Measurements from ENCODE around the gene TBC1D1. TPM values are rescaled to one million over a fixed set of nuclear protein-coding genes. Genes with fewer than 3 reads are reported as not detected.

Gene TBC1D1
- total and polyA plus RNA-seq, 2 donors (not counting 1 experiment from before 2014, with no cell fraction given), result 39.7 to 90.0 TPM

GRCh38 chr4:38034986-38035882 is 144.3 kb downstream of the TBC1D1 start:
- H3K4me1 ChIP-seq (ENCODE audit: control insufficient read depth, extremely low read depth, insufficient read depth, low read length), result no peaks in the 10 kb centered on the region
- no peaks in the 10 kb centered on the region for H3K79me2 ChIP-seq (ENCODE audit: control insufficient read depth, insufficient read depth, low read length)
- no peak overlapping the region for H2AFZ ChIP-seq (ENCODE audit: low read length)
- no peaks in the 10 kb centered on the region for H3K36me3 ChIP-seq (ENCODE audit: control insufficient read depth, insufficient read depth, low read length)
- no peak overlapping the region for H3K27ac ChIP-seq (ENCODE audit: insufficient read depth, low read length)
- TF ChIP-seq EZH2 (IDR thresholded peaks at IDR 0.05; ENCODE audit: low read length, missing control alignments) (no peak), CTCF (conservative IDR thresholded peaks at IDR 0.05 in 1 of 2, IDR thresholded peaks at IDR 0.05 in 1 of 2; ENCODE audit: low read depth in 1 of 2, low read length in 2 of 2) (peak; percentile 57 to 63)
- H3K4me3 ChIP-seq (replicated peaks in 1 of 4; ENCODE audit: control extremely low read depth in 1 of 4, insufficient read depth in 1 of 4, low read depth in 3 of 4, low read length in 4 of 4), result no peak overlapping the region
- no peaks in the 10 kb centered on the region for H3K27me3 ChIP-seq (ENCODE audit: control insufficient read depth, insufficient read depth, low read length)
- peak; percentile 49 to 82 for DNase-seq (ENCODE audit: low read depth in 2 of 2)
- no peak overlapping the region for H3K4me2 ChIP-seq (ENCODE audit: extremely low read depth, insufficient read depth, low read length)
- no peak overlapping the region for H3K9ac ChIP-seq (ENCODE audit: insufficient read depth, low read length)
- no peaks in the 10 kb centered on the region for H4K20me1 ChIP-seq (ENCODE audit: control insufficient read depth, extremely low read depth, insufficient read depth, low read length)
- H3K9me3 ChIP-seq (ENCODE audit: control insufficient read depth, insufficient read depth, low read depth, low read length), result no peaks in the 10 kb centered on the region

- no peaks in the 10 kb centered on the region for H4K20me1 ChIP-seq (ENCODE audit: control insufficient read depth, extremely low read depth, insufficient read depth, low read length)
- H3K9ac ChIP-seq (ENCODE audit: insufficient read depth, low read length), result no peak overlapping the region
- H3K36me3 ChIP-seq (ENCODE audit: control insufficient read depth, insufficient read depth, low read length), result no peaks in the 10 kb centered on the region
- no peaks in the 10 kb centered on the region for H3K9me3 ChIP-seq (ENCODE audit: control insufficient read depth, insufficient read depth, low read depth, low read length)
- H3K27ac ChIP-seq (ENCODE audit: insufficient read depth, low read length), result no peak overlapping the region
- H2AFZ ChIP-seq (ENCODE audit: low read length), result no peak overlapping the region
- H3K4me1 ChIP-seq (ENCODE audit: control insufficient read depth, extremely low read depth, insufficient read depth, low read length), result no peaks in the 10 kb centered on the region
- H3K27me3 ChIP-seq (ENCODE audit: control insufficient read depth, insufficient read depth, low read length), result no peaks in the 10 kb centered on the region
- H3K4me3 ChIP-seq (replicated peaks in 1 of 4; ENCODE audit: control extremely low read depth in 1 of 4, insufficient read depth in 1 of 4, low read depth in 3 of 4, low read length in 4 of 4), result no peak overlapping the region
- H3K79me2 ChIP-seq (ENCODE audit: control insufficient read depth, insufficient read depth, low read length), result no peaks in the 10 kb centered on the region
- TF ChIP-seq CTCF (conservative IDR thresholded peaks at IDR 0.05 in 1 of 2, IDR thresholded peaks at IDR 0.05 in 1 of 2; ENCODE audit: low read depth in 1 of 2, low read length in 2 of 2) (no peak), EZH2 (IDR thresholded peaks at IDR 0.05; ENCODE audit: low read length, missing control alignments) (no peak)
- H3K4me2 ChIP-seq (ENCODE audit: extremely low read depth, insufficient read depth, low read length), result no peak overlapping the region
- no peak for DNase-seq (ENCODE audit: low read depth in 2 of 2)
Measured at GRCh38 chr4:38036548-38036947, 145.7 kb downstream of the TBC1D1 start.

DNA sequence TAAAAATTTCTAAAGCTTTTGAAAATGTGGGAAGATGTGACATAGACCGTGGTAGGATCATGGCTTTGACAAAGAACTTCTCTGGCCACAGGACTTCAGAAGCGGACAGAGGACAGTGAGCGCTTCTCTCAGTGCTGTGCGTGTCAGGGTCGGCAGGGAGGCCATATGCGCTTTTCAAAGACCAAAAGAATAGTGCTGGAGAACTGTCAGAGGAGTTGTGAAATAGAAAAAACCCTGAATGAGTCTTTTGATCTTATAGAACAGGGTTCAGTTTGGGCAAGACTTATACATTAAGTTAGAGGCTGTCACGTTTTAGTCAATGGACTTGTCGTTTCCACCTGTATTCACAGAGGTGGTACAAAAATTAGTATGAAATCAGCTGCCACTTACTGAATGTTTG is 146.7 kb downstream of the TBC1D1 start:
- TF ChIP-seq CTCF (conservative IDR thresholded peaks at IDR 0.05 in 1 of 2, IDR thresholded peaks at IDR 0.05 in 1 of 2; ENCODE audit: low read depth in 1 of 2, low read length in 2 of 2) (no peak), EZH2 (IDR thresholded peaks at IDR 0.05; ENCODE audit: low read length, missing control alignments) (no peak)
- Histone ChIP-seq H3K4me2 (ENCODE audit: extremely low read depth, insufficient read depth, low read length) (no peak overlapping the region), H3K4me1 (ENCODE audit: control insufficient read depth, extremely low read depth, insufficient read depth, low read length) (no peaks in the 10 kb centered on the region), H4K20me1 (ENCODE audit: control insufficient read depth, extremely low read depth, insufficient read depth, low read length) (no peaks in the 10 kb centered on the region), H3K9ac (ENCODE audit: insufficient read depth, low read length) (no peak overlapping the region), H3K79me2 (ENCODE audit: control insufficient read depth, insufficient read depth, low read length) (no peaks in the 10 kb centered on the region), H3K9me3 (ENCODE audit: control insufficient read depth, insufficient read depth, low read depth, low read length) (no peaks in the 10 kb centered on the region), H3K36me3 (ENCODE audit: control insufficient read depth, insufficient read depth, low read length) (no peaks in the 10 kb centered on the region), H3K27me3 (ENCODE audit: control insufficient read depth, insufficient read depth, low read length) (no peaks in the 10 kb centered on the region), H3K27ac (ENCODE audit: insufficient read depth, low read length) (no peak overlapping the region), H2AFZ (ENCODE audit: low read length) (no peak overlapping the region), H3K4me3 (replicated peaks in 1 of 4; ENCODE audit: control extremely low read depth in 1 of 4, insufficient read depth in 1 of 4, low read depth in 3 of 4, low read length in 4 of 4) (no peak overlapping the region)
- no peak for DNase-seq (ENCODE audit: low read depth in 2 of 2)
